ENCODE measurements around the gene JUND. TPM values are rescaled to one million over a fixed set of nuclear protein-coding genes. Genes with fewer than 3 reads are reported as not detected.
A peak's percentile ranks its signal among the peaks of the same experiment; 100 is the strongest.

The JUND gene
- total and polyA plus RNA-seq, 2 of the 8 experiments (the other 6 are each of a cell fraction or from before 2014, with no cell fraction given), result 54.0 to 77.5 TPM

GRCh38 chr19:18253130-18253529 is 28.3 kb downstream of the JUND start:
- Histone ChIP-seq H3K23ac (ENCODE audit: insufficient read length) (no peak overlapping the region), H3K4ac (replicated peaks; ENCODE audit: insufficient read length, low read depth, low read length) (no peak overlapping the region), H3K27ac (ENCODE audit: low read depth, low read length) (no peak overlapping the region), H3K23me2 (ENCODE audit: low read depth, low read length) (no peaks in the 10 kb centered on the region), H3K4me3 (ENCODE audit: extremely low read depth in 1 of 4, insufficient read depth in 2 of 4, low read depth in 3 of 4, low read length in 4 of 4) (no peak overlapping the region), H4K91ac (replicated peaks; ENCODE audit: insufficient read length, low read length) (no peak overlapping the region), H2BK5ac (ENCODE audit: low read depth, low read length) (no peak overlapping the region), H2AK5ac (ENCODE audit: low read depth, low read length) (no peak overlapping the region), H2AFZ (ENCODE audit: low read length) (no peak overlapping the region), H3K18ac (ENCODE audit: extremely low read depth, low read length) (no peak overlapping the region), H2BK120ac (replicated peaks; ENCODE audit: low read depth, low read length) (no peak overlapping the region), H2BK20ac (ENCODE audit: low read length) (no peak overlapping the region), H3K14ac (ENCODE audit: insufficient read length) (no peak overlapping the region), H3K56ac (replicated peaks; ENCODE audit: insufficient read length, low read depth, low read length) (no peak overlapping the region), H2BK12ac (ENCODE audit: low read depth, low read length) (peak overlapping the region; percentile 39; the same call in 1 of the 2 replicates), H4K8ac (ENCODE audit: extremely low read depth, insufficient read depth, low read length) (no peak overlapping the region), H2BK15ac (ENCODE audit: low read length) (no peak overlapping the region), H3K9ac (replicated peaks in 1 of 4; ENCODE audit: extremely low read depth in 1 of 4, low read depth in 3 of 4, low read length in 3 of 4) (no peak overlapping the region), H4K20me1 (replicated peaks in 1 of 2; ENCODE audit: control insufficient read depth in 1 of 2, insufficient read depth in 2 of 2, low read length in 2 of 2) (no peaks in the 10 kb centered on the region), H3K27me3 (replicated peaks in 1 of 4; ENCODE audit: control insufficient read depth in 3 of 4, extremely low read depth in 1 of 4, insufficient read depth in 3 of 4, low read length in 3 of 4) (peaks cover 0 to 3% (median 0%) of the 10 kb centered on the region in 4 experiments; a peak in 3 of 7 replicates), H3K79me2 (ENCODE audit: control insufficient read depth in 1 of 2, insufficient read depth in 2 of 2, low read length in 2 of 2) (no peaks in the 10 kb centered on the region), H3K4me2 (ENCODE audit: insufficient read depth in 1 of 2, low read depth in 2 of 2, low read length in 2 of 2) (no peak overlapping the region), H3K36me3 (ENCODE audit: control insufficient read depth in 2 of 4, insufficient read depth in 4 of 4, low read length in 3 of 4) (no peaks in the 10 kb centered on the region), H3K79me1 (ENCODE audit: low read depth, low read length) (no peaks in the 10 kb centered on the region), H3K9me3 (ENCODE audit: insufficient read depth in 2 of 2, low read depth in 1 of 2, low read length in 1 of 2) (no peaks in the 10 kb centered on the region), H3K4me1 (replicated peaks in 1 of 4; ENCODE audit: control insufficient read depth in 3 of 4, insufficient read depth in 4 of 4, low read length in 3 of 4) (peaks cover 5 to 16% (median 12%) of the 10 kb centered on the region in 4 experiments), H4K5ac (ENCODE audit: insufficient read length, low read depth, low read length) (no peak overlapping the region)
- FAIRE-seq (no peak), DNase-seq (ENCODE audit: low read depth in 1 of 2, low spot score in 2 of 2) (no peak)
- WGBS, 2 experiments (ENCODE audit: extremely low coverage in 1 of 2, insufficient coverage in 1 of 2, insufficient read length in 1 of 2, insufficient replicate concordance in 2 of 2, low coverage in 1 of 2, low lambda C conversion rate in 2 of 2, missing lambda C conversion rate in 1 of 2), result 88% methylated on average over 4 of the region's 4 CpGs; no CpG with 5 or more reads in 1 of the 2 experiments
- TF ChIP-seq ASH2L (IDR thresholded peaks at IDR 0.05; ENCODE audit: low read length), result no peak
- TF ChIP-seq KDM5A (IDR thresholded peaks at IDR 0.05; ENCODE audit: low read length), result no peak
- no peak for TF ChIP-seq TAF1 (IDR thresholded peaks at IDR 0.05; ENCODE audit: low read depth, low read length)
- TF ChIP-seq, protein P1, sequence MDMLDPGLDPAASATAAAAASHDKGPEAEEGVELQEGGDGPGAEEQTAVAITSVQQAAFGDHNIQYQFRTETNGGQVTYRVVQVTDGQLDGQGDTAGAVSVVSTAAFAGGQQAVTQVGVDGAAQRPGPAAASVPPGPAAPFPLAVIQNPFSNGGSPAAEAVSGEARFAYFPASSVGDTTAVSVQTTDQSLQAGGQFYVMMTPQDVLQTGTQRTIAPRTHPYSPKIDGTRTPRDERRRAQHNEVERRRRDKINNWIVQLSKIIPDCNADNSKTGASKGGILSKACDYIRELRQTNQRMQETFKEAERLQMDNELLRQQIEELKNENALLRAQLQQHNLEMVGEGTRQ (IDR thresholded peaks at IDR 0.05; ENCODE audit: low read length), result no peak
- no peak for TF ChIP-seq CTBP2 (IDR thresholded peaks at IDR 0.05; ENCODE audit: borderline replicate concordance, insufficient read depth, insufficient read length, low read length)
- TF ChIP-seq, protein P2, sequence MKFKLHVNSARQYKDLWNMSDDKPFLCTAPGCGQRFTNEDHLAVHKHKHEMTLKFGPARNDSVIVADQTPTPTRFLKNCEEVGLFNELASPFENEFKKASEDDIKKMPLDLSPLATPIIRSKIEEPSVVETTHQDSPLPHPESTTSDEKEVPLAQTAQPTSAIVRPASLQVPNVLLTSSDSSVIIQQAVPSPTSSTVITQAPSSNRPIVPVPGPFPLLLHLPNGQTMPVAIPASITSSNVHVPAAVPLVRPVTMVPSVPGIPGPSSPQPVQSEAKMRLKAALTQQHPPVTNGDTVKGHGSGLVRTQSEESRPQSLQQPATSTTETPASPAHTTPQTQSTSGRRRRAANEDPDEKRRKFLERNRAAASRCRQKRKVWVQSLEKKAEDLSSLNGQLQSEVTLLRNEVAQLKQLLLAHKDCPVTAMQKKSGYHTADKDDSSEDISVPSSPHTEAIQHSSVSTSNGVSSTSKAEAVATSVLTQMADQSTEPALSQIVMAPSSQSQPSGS (IDR thresholded peaks at IDR 0.05; ENCODE audit: low read length), result no peak
- no peak for TF ChIP-seq POLR2AphosphoS5 (IDR thresholded peaks at IDR 0.05; ENCODE audit: low read depth, low read length)
- no peak for TF ChIP-seq CHD1 (IDR thresholded peaks at IDR 0.05; ENCODE audit: low read depth, low read length)
- no peak for TF ChIP-seq JUN (IDR thresholded peaks at IDR 0.05; ENCODE audit: low read depth, low read length)
- POLR2A ChIA-PET (ENCODE audit: partially characterized antibody), result interaction anchor here (0.5 to 7.4 kb wide), 10 partner anchors 17 to 69 kb away, joined by 3 to 65 read pairs (median 4); partner anchors contain the start of genes JUND, MPV17L2 and RAB3A
- CTCF ChIA-PET (ENCODE audit: partially characterized antibody), result interaction anchor here (0.6 to 18.7 kb wide), 28 partner anchors 8 to 315 kb away, joined by 3 to 305 read pairs (median 12); partner anchors contain the start of genes IQCN, JUND, PDE4C and RAB3A

Data from H1 (cell line).